B cell (primary cell): ENCODE data around the gene AMELY. TPM values are rescaled to one million over a fixed set of nuclear protein-coding genes. Genes with fewer than 3 reads are reported as not detected.

Experiments
- ATAC-seq: fragments of 200-7000 bp; cut with Tn5 transposase; one replicate; pipeline ENCODE4 v1.10.0; 2021; ENCODE audit warnings: low read depth, mild to moderate bottlenecking, moderate number of reproducible peaks, moderate library complexity
- CTCF ChIA-PET: fragments of 350-600 bp; sonication (Branson Sonifier 250); formaldehyde crosslinking; loops from one replicate; lab custom pipeline; 2021; ENCODE audit warnings: antibody characterized with exemption, inconsistent platforms; lab: Charles Lee
- POLR2A ChIA-PET: fragments of 350-600 bp; sonication (Branson Sonifier 250); formaldehyde crosslinking; loops from one replicate; lab custom pipeline; 2021; ENCODE audit warnings: antibody characterized with exemption; lab: Charles Lee
- DNase-seq: peaks from one replicate; pipeline ENCODE4 v3.0.0; 2013
- H2AFZ ChIP-seq: 2 replicates; pipeline ENCODE4 v1.6.1; 2012; ENCODE audit warnings: mild to moderate bottlenecking, low read depth, low read length; ENCODE audit not compliant: insufficient read depth, poor library complexity, severe bottlenecking
- H3K27ac ChIP-seq, 2 donors: 1 replicate in 1 of 2; 2 replicates in 1 of 2; pipeline ENCODE4 v1.5.1; 2012 to 2013; ENCODE audit warnings: low read length in 2 of 2, mild to moderate bottlenecking in 2 of 2, moderate library complexity in 1 of 2
- H3K27me3 ChIP-seq, 4 experiments: fragments of 200-600 bp in 1 of 4; sonication (generic) in 1 of 4; replicated peaks in 1 of 4; 1 replicate in 2 of 4; 2 replicates in 2 of 4; pipeline versions ENCODE4 v1.6.1 to v1.7.0; 2013 to 2016; ENCODE audit warnings: low read length in 3 of 4, mild to moderate bottlenecking in 2 of 4, mixed read lengths in 1 of 4, moderate library complexity in 1 of 4; ENCODE audit not compliant: insufficient read depth in 4 of 4, control insufficient read depth in 3 of 4; ENCODE audit errors: control extremely low read depth in 1 of 4
- H3K36me3 ChIP-seq, 2 experiments: replicated peaks in 1 of 2; 1 replicate in 1 of 2; 2 replicates in 1 of 2; pipeline versions ENCODE4 v1.6.1 to v1.7.1; 2013; ENCODE audit warnings: low read length in 1 of 2; ENCODE audit not compliant: insufficient read depth in 2 of 2, control insufficient read depth in 1 of 2; ENCODE audit errors: control extremely low read depth in 1 of 2, extremely low read depth in 1 of 2
- H3K4me1 ChIP-seq, 2 donors: fragments of 200-600 bp in 1 of 2; sonication (generic) in 1 of 2; 1 replicate in 1 of 2; 2 replicates in 1 of 2; pipeline versions ENCODE4 v1.5.1 to v1.6.1; 2013 to 2017; ENCODE audit warnings: low read length in 2 of 2; ENCODE audit not compliant: control insufficient read depth in 2 of 2, insufficient read depth in 2 of 2
- H3K4me2 ChIP-seq: replicated peaks from 2 replicates; pipeline ENCODE3; 2012; ENCODE audit warnings: mild to moderate bottlenecking, low read depth, low read length; ENCODE audit not compliant: poor library complexity, severe bottlenecking
- H3K4me3 ChIP-seq, 5 experiments: fragments of 200-600 bp in 1 of 5; sonication (generic) in 1 of 5; 1 replicate in 3 of 5; 2 replicates in 2 of 5; pipeline versions ENCODE4 v1.5.1 to v1.7.0; 2011 to 2016; ENCODE audit warnings: low read length in 4 of 5, mild to moderate bottlenecking in 4 of 5, low read depth in 2 of 5, control low read depth in 1 of 5, moderate library complexity in 1 of 5; ENCODE audit not compliant: insufficient read depth in 1 of 5; ENCODE audit errors: control extremely low read depth in 1 of 5, extremely low read depth in 1 of 5
- H3K79me2 ChIP-seq: fragments of 200-600 bp; sonication (generic); one replicate; pipeline ENCODE4 v1.6.0; 2016; ENCODE audit warnings: low read length; ENCODE audit not compliant: control insufficient read depth, insufficient read depth
- H3K9ac ChIP-seq: fragments of 200-600 bp; sonication (generic); 2 replicates; pipeline ENCODE4 v1.6.1; 2017; ENCODE audit warnings: mild to moderate bottlenecking, low read length, moderate library complexity
- H3K9me3 ChIP-seq, 3 donors: one replicate each; pipeline versions ENCODE4 v1.6.1 to v1.7.1; 2013; ENCODE audit warnings: low read length in 2 of 3; ENCODE audit not compliant: control insufficient read depth in 2 of 3, insufficient read depth in 1 of 3; ENCODE audit errors: control extremely low read depth in 1 of 3
- H4K20me1 ChIP-seq: 2 replicates; pipeline ENCODE4 v1.6.0; 2012; ENCODE audit warnings: mild to moderate bottlenecking, low read length; ENCODE audit not compliant: insufficient read depth, control insufficient read depth, poor library complexity, severe bottlenecking
- H3K27ac Mint-ChIP-seq: one replicate; pipeline ENCODE4 v1.8.0; 2021; ENCODE audit warnings: mixed read lengths
- H3K27me3 Mint-ChIP-seq: one replicate; pipeline ENCODE4 v1.8.0; 2021; ENCODE audit warnings: mixed read lengths
- H3K4me1 Mint-ChIP-seq: one replicate; pipeline ENCODE4 v1.8.0; 2021; ENCODE audit warnings: mixed read lengths
- H3K4me3 Mint-ChIP-seq: one replicate; pipeline ENCODE4 v1.8.0; 2021; ENCODE audit warnings: mixed read lengths
- H3K9me3 Mint-ChIP-seq: one replicate; pipeline ENCODE4 v1.8.0; 2022; ENCODE audit warnings: mixed read lengths; ENCODE audit not compliant: insufficient read depth
- EZH2 ChIP-seq: IDR thresholded peaks from 2 replicates; pipeline ENCODE4 v1.6.1; 2012; ENCODE audit warnings: borderline replicate concordance, low read depth, mild to moderate bottlenecking, moderate library complexity, low read length; ENCODE audit not compliant: insufficient read depth, poor library complexity, severe bottlenecking
- WGBS: methylation state at CpG from one replicate; pipeline ENCODE4 v1.1.5; 2013; ENCODE audit warnings: missing lambda C conversion rate; ENCODE audit not compliant: insufficient coverage; 5-methylcytosine and 5-hydroxymethylcytosine counted together
- intact Hi-C: fragments of 100-400 bp; cut with micrococcal nuclease; formaldehyde crosslinking; loops from one replicate; pipeline ENCODE4 v1.10.0; 2022
- polyA plus RNA-seq: library from polyadenylated mRNA; depleted of rRNA; stranded (reverse); fragments of >200 nt; gene quantifications from 2 replicates; pipeline ENCODE4 v1.2.3, GENCODE V29; 2012
- total RNA-seq, 2 donors: library from RNA; stranded (reverse); fragments of 120-200 nt in 1 of 2; gene quantifications; 1 replicate in 1 of 2; 2 replicates in 1 of 2; pipeline versions ENCODE4 v1.2.3 to v1.2.4, GENCODE V29; 2013 to 2022
- TF ChIP-seq, protein P1 (sequence below): fragments of 200-600 bp; IDR thresholded peaks from one replicate; pipeline ENCODE4 v1.8.0; 2022; ENCODE audit warnings: antibody characterized with exemption, mild to moderate bottlenecking

The AMELY gene
- total and polyA plus RNA-seq, 2 donors (not counting 1 experiment from before 2014, with no cell fraction given) = not detected

DNA sequence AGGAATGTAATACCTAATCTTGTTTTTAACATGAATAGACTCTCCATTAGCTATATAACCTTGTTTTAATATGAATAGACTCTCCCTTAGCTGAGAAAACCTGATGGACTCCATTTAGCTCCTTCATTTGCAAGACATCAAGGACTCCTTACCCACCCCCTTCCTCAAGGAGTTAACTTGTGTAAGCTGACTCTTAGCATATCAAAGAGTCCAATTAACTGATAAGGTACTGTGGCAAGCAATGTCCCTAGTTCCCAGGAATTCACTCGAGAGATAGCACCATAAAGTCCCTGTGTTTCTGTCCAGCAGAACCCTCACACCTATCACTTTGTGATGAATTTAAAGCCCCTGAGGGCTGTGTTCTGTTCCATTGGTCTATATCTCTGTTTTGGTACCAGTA, 16.3 kb downstream of the AMELY start:
- no peaks in the 10 kb centered on the region for H3K27me3 Mint-ChIP-seq
- Histone ChIP-seq H3K4me1 (no peaks in the 10 kb centered on the region), H3K27ac (no peak overlapping the region), H3K4me3 (no peak overlapping the region), H3K9me3 (no peaks in the 10 kb centered on the region), H3K4me2 (no peak overlapping the region), H3K9ac (no peak overlapping the region), H3K79me2 (no peaks in the 10 kb centered on the region), H2AFZ (no peak overlapping the region), H4K20me1 (no peaks in the 10 kb centered on the region), H3K36me3 (no peaks in the 10 kb centered on the region), H3K27me3 (no peaks in the 10 kb centered on the region)
- ATAC-seq (no peak), DNase-seq (no peak)
- POLR2A ChIA-PET = no interaction called here
- H3K4me3 Mint-ChIP-seq = no peak overlapping the region
- CTCF ChIA-PET = no interaction called here
- no CpG with 5 or more reads among the region's 1 CpG for WGBS
- no peaks in the 10 kb centered on the region for H3K9me3 Mint-ChIP-seq
- H3K27ac Mint-ChIP-seq = no peak overlapping the region
- TF ChIP-seq, protein P1, sequence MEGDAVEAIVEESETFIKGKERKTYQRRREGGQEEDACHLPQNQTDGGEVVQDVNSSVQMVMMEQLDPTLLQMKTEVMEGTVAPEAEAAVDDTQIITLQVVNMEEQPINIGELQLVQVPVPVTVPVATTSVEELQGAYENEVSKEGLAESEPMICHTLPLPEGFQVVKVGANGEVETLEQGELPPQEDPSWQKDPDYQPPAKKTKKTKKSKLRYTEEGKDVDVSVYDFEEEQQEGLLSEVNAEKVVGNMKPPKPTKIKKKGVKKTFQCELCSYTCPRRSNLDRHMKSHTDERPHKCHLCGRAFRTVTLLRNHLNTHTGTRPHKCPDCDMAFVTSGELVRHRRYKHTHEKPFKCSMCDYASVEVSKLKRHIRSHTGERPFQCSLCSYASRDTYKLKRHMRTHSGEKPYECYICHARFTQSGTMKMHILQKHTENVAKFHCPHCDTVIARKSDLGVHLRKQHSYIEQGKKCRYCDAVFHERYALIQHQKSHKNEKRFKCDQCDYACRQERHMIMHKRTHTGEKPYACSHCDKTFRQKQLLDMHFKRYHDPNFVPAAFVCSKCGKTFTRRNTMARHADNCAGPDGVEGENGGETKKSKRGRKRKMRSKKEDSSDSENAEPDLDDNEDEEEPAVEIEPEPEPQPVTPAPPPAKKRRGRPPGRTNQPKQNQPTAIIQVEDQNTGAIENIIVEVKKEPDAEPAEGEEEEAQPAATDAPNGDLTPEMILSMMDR = no peak
- no peak for TF ChIP-seq EZH2
- intact Hi-C loops = no loop called here
- H3K4me1 Mint-ChIP-seq = no peaks in the 10 kb centered on the region

DNA sequence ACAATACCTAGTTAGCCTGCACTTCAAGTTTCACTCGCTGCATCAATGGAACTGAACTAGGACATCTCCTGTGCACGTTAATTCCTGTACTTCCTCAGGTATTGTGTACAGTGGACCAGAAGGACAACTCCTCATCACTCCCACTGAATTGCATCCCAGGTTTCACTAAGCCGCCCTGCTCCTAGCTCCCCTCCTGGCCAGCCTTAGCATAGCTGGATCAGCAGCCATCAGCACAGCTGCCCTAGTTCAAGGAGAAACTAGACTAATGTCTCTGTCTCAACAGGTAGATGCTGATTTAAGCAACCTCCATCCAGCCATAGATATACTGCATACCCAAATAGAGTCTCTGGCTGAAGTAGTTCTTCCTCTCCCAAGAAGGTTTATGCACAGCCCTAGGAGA, 17.1 kb downstream of the AMELY start:
- intact Hi-C loops = no loop called here

More for the DNA sequence above, 17.1 kb downstream of the AMELY start:
- no peaks in the 10 kb centered on the region for H3K4me1 Mint-ChIP-seq
- H3K4me3 Mint-ChIP-seq = no peak overlapping the region
- no peak overlapping the region for H3K27ac ChIP-seq
- no peaks in the 10 kb centered on the region for H3K27me3 Mint-ChIP-seq
- no peaks in the 10 kb centered on the region for H4K20me1 ChIP-seq
- no peak overlapping the region for H3K4me3 ChIP-seq
- H3K9ac ChIP-seq = no peak overlapping the region
- POLR2A ChIA-PET = no interaction called here
- H3K36me3 ChIP-seq = no peaks in the 10 kb centered on the region
- no peaks in the 10 kb centered on the region for H3K9me3 Mint-ChIP-seq
- H3K27ac Mint-ChIP-seq = no peak overlapping the region
- H3K27me3 ChIP-seq = no peaks in the 10 kb centered on the region
- no peak overlapping the region for H3K4me2 ChIP-seq
- DNase-seq (no peak), ATAC-seq (no peak)
- no peaks in the 10 kb centered on the region for H3K4me1 ChIP-seq
- TF ChIP-seq EZH2 = no peak
- TF ChIP-seq, protein P1 = no peak
- H2AFZ ChIP-seq = no peak overlapping the region
- H3K9me3 ChIP-seq = no peaks in the 10 kb centered on the region
- 71% methylated on average over 3 of the region's 3 CpGs for WGBS
- no peaks in the 10 kb centered on the region for H3K79me2 ChIP-seq
- CTCF ChIA-PET = no interaction called here
